Measurements from ENCODE around the gene HOXD9.

HOXD9 gene

DNA sequence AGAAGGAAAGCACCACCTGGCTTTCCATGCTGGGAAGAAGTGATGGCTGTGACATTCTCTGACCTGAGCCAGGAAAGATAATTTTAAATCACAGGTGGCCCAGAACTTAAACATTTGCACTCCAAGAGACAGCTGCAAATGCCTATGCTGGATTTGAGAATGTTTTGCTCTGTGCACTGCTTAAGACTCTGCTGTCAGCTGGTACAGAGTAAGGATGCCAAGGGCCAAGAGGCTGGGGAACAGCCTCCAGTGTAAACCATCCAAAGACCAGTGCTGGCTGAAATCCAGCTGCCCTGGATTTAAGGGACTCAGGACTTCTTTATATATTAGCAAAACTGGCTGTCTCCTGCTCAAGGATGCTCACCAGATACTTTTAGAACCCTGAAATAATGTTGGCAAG is 10.9 kb downstream of the HOXD9 start:
- no peak for DNase-seq
- CTCF ChIA-PET = interaction anchor here (0.6 kb wide), 1 partner anchor 13 kb away, joined by 3 read pairs; no protein-coding TSS in a partner anchor
- Mint-ChIP-seq H3K9me3 (no peaks in the 10 kb centered on the region), H3K36me3 (peaks cover 3% of the 10 kb centered on the region), H3K27me3 (peaks cover 99% of the 10 kb centered on the region), H3K4me1 (peaks cover 30% of the 10 kb centered on the region), H3K27ac (no peak overlapping the region), H3K4me3 (no peak overlapping the region)

DNA sequence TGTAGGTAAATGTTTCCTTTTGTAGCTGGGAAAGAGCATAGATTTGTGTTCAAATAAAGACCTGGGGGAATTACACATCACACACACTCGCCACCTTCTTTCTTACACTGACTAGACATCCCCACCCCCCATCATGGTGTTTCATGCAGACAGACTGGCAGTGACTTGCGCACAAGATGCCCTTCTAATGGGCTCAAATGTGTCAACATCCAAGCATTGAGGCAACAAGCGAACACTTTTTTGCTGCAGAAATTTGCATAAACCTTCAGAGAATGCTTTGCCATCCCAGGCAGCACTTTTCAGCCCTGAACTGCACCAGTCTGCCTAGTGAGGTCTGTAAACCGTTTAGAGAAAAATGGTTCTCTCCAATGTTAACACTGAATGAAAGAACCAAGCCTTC is 11.5 kb downstream of the HOXD9 start:
- no peak overlapping the region for H3K4me3 Mint-ChIP-seq
- peaks cover 2% of the 10 kb centered on the region for H3K36me3 Mint-ChIP-seq

DNA sequence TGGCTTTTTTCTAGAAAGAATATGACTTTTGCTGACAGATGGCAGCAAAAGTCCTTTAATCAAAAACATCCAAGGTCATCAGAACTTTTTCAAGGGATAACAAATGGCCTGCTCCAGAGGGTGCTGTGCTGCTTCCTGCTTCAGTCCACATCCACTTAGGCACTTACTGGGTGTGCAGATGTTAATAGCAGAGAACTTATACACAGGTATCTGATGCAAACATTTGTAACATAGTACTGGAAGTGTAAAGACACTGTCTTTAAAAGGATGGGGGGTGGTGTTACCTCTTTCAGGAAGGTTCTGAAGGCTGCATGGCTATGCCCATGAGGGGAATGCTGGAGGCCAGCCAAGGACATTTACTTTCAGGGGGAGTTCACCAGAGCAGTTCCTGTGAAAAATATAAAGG is 12.5 kb downstream of the HOXD9 start:
- Mint-ChIP-seq H3K4me3 (no peak overlapping the region), H3K9me3 (no peaks in the 10 kb centered on the region), H3K36me3 (peaks cover 3% of the 10 kb centered on the region), H3K4me1 (peaks cover 35% of the 10 kb centered on the region), H3K27me3 (peaks cover 100% of the 10 kb centered on the region), H3K27ac (no peak overlapping the region)
- DNase-seq = no peak
- CTCF ChIA-PET = no interaction called here

More for the DNA sequence above, 11.5 kb downstream of the HOXD9 start:
- Mint-ChIP-seq H3K27ac (no peak overlapping the region), H3K27me3 (peaks cover 99% of the 10 kb centered on the region), H3K4me1 (peaks cover 29% of the 10 kb centered on the region), H3K9me3 (no peaks in the 10 kb centered on the region)
- CTCF ChIA-PET = interaction anchor here (0.6 kb wide), 1 partner anchor 14 kb away, joined by 3 read pairs; no protein-coding TSS in a partner anchor
- DNase-seq = no peak

DNA sequence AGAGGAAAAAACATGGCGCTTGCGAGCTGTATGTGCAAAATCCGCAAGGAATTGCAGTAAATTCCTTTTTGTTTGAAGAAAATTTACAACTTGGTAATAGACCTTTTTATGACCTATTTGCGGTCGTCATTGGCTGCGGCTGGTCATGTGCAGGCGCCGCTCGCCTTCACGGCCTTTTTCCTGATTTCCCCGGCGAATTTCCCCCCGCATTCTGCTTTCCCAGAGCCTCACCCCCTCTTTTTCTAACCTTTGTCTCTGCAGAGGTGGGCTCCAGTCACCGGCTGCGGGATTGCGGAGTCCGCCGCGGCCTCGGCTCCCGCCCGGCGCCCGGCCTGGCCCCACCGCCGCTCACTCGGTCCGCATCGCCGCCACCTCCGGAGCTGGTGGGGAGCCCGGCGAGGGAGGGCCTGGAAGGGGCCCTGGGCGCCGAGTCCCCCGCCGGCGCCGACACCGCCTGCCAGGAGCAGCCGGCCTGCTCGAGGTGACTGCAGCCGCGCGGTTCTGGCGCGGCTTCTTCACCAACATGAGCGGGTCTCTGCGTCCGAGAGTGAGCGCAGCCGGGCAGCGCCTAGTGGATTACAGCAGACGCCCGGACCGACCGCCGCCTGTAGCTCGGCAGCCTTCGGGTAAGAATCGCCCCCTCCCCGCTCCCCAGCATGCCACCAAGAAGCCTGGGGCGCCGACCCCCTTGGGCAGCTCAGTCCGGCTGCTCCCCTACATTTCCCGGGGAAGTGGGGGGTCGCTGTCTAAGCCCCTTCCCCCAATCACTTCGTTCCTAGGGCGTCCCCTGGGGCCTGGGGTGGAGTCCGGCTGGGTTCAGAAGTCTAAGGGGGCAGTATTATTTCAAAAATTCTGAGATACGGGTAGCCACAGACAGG is 14.1 kb downstream of the HOXD9 start:
- Mint-ChIP-seq H3K4me3 (no peak overlapping the region), H3K27me3 (peaks cover 100% of the 10 kb centered on the region), H3K4me1 (peaks cover 26% of the 10 kb centered on the region), H3K27ac (no peak overlapping the region), H3K36me3 (peaks cover 3% of the 10 kb centered on the region), H3K9me3 (no peaks in the 10 kb centered on the region)
- CTCF ChIA-PET = interaction anchor here (0.6 to 1.6 kb wide), 5 partner anchors 10 to 516 kb away, joined by 3 to 4 read pairs (median 4); no protein-coding TSS in a partner anchor
- no peak for DNase-seq

DNA sequence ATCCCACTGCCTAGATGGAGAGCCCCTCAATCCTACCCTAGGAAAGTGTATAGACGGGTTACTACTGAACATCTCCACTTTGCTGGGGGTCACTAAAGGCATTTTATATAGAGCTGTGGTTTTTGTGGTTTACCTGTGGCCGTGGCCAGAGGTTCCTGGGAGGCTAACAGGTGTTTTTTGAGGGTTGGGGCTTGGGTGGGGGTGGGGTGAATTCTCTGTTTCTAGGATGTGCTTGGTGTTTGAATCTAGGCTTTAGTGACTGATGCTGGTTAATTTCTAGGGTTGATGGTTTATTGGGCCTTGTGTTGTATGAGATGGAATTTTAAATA is 14.7 kb downstream of the HOXD9 start:
- H3K27me3 Mint-ChIP-seq = peaks cover 99% of the 10 kb centered on the region
- CTCF ChIA-PET = interaction anchor here (0.6 to 1.6 kb wide), 3 partner anchors 10 to 318 kb away, joined by 3 to 4 read pairs (median 3); no protein-coding TSS in a partner anchor
- H3K9me3 Mint-ChIP-seq = no peaks in the 10 kb centered on the region
- no peak overlapping the region for H3K4me3 Mint-ChIP-seq
- H3K36me3 Mint-ChIP-seq = peaks cover 3% of the 10 kb centered on the region
- no peak for DNase-seq
- H3K4me1 Mint-ChIP-seq = peaks cover 23% of the 10 kb centered on the region
- no peak overlapping the region for H3K27ac Mint-ChIP-seq

DNA sequence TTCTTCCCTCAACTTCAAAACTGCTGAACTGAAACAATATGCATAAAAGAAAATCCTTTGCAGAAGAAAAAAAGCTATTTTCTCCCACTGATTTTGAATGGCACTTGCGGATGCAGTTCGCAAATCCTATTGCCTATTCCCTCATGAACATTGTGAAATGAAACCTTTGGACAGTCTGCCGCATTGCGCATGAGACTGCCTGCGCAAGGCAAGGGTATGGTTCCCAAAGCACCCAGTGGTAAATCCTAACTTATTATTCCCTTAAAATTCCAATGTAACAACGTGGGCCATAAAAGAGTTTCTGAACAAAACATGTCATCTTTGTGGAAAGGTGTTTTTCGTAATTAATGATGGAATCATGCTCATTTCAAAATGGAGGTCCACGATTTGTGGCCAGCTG is 15.4 kb downstream of the HOXD9 start:
- Mint-ChIP-seq H3K4me1 (peaks cover 20% of the 10 kb centered on the region), H3K9me3 (no peaks in the 10 kb centered on the region), H3K27me3 (peaks cover 99% of the 10 kb centered on the region), H3K4me3 (no peak overlapping the region), H3K27ac (peak overlapping the region; percentile 37), H3K36me3 (peaks cover 1% of the 10 kb centered on the region)
- CTCF ChIA-PET = interaction anchor here (1.2 to 8.8 kb wide), 3 partner anchors 24 to 317 kb away, joined by 3 to 140 read pairs (median 4); no protein-coding TSS in a partner anchor
- DNase-seq = no peak

DNA sequence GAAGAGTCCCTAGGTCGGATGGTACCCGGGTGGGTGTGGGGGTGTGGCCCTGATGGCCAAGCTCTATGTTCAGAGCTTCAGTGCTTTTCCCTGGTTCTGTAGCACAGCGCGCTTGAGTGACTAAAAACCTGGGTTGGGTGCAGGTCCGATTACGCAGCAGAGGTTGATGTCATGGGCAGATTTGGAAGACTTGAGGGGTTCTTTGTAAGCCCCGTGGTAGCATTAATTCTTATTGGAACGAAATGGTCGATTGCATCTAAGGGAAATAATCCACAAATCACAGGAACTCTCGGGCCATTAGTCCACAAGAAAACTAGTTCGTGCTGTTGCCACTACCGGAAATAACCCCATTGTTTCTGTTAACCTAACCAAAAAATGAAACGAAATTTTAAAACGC is 16.0 kb downstream of the HOXD9 start:
- Mint-ChIP-seq H3K4me3 (no peak overlapping the region), H3K36me3 (peaks cover 1% of the 10 kb centered on the region), H3K4me1 (peaks cover 20% of the 10 kb centered on the region), H3K9me3 (no peaks in the 10 kb centered on the region), H3K27ac (no peak overlapping the region), H3K27me3 (peaks cover 99% of the 10 kb centered on the region)
- CTCF ChIA-PET = interaction anchor here (0.9 to 8.8 kb wide), 8 partner anchors 11 to 1010 kb away, joined by 3 to 140 read pairs (median 18); no protein-coding TSS in a partner anchor
- DNase-seq = no peak

DNA sequence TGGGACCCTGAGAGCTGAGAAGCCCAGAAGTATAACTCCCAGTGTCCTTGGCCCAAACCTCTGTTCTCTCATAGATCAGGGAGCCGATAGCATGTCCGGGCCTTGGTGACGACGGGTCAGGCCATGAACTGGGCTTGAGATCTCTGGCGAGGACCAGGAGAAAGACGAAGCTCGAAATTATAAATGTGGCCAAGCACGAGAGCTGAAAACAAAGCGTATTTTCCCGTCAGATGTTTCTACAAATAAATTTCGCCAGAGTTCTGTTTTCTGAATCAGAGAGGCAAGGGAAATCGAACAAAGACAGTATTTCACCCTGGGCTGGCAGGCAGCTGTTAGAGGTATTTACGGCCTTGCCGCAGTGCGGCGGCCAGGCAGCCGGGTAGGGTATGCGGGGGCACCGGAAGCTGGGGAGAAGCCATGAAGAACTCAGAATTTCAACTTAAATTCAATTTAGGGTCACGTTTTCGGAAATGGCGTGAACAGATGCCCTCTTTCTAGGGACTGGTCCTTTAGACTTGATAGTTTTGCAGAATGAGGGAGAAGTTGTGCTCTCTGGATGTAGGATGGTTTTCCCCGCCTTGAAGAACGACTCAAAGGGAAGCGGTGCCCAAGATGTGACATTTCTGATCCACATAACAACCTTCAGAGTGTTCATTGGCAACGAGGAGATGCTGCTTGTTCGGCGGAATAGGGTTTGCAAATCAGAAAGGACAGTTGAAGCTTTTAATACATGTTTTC is 16.6 kb downstream of the HOXD9 start:
- DNase-seq = no peak
- H3K36me3 Mint-ChIP-seq = peaks cover 1% of the 10 kb centered on the region
- H3K4me3 Mint-ChIP-seq = no peak overlapping the region
- H3K4me1 Mint-ChIP-seq = peaks cover 20% of the 10 kb centered on the region
- peak overlapping the region; percentile 19 for H3K27ac Mint-ChIP-seq
- CTCF ChIA-PET = interaction anchor here (0.8 to 8.8 kb wide), 19 partner anchors 11 to 1009 kb away, joined by 3 to 140 read pairs (median 7); partner anchors contain the start of gene HOXD1
- H3K9me3 Mint-ChIP-seq = no peaks in the 10 kb centered on the region
- H3K27me3 Mint-ChIP-seq = peaks cover 99% of the 10 kb centered on the region

DNA sequence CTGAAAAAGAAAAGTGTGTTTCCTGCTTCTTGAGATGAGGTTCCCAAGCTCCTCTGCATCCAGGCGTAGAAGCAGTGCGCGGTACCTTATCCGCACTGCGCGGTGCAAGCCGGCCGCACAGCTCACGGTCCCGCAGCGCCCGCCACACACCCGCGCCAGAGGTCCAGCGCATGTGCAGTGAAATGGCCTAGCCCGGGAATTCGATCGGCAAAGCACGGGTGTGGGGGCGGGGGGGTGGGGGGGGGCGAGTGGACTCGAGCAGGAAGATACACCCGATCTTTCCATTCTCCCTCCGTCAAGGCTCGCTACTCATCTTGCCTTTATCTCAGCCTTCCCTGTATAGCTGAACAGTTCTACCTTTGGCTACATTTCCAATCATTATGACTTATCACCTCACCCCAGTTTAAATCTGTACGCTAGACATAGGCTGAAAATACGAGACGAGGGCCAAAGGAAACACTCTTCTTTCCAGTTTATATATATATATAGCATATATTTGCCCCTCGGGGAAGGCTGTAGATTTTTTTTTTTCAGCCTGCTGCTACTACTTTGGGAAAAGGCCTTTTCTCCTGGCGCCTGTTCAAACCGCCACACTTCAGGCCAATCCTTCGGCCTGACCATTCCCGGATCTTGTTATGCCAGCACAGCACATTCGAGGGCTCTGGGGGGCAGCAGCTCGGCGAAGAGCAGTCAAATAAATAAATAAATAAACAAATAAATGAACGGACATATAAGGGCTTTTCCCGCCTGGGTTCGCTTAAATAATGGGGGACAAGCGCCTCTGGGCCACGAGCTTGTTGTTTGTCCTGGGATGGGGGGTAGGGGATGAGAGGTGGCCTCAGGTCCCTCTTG is 17.4 kb downstream of the HOXD9 start:
- CTCF ChIA-PET = interaction anchor here (0.6 to 8.8 kb wide), 32 partner anchors 9 to 1011 kb away, joined by 3 to 140 read pairs (median 4); partner anchors contain the start of gene HOXD1
- no peak for DNase-seq
- Mint-ChIP-seq H3K4me3 (no peak overlapping the region), H3K36me3 (peaks cover 1% of the 10 kb centered on the region), H3K27me3 (peaks cover 99% of the 10 kb centered on the region), H3K4me1 (peaks cover 20% of the 10 kb centered on the region), H3K27ac (no peak overlapping the region), H3K9me3 (no peaks in the 10 kb centered on the region)

DNA sequence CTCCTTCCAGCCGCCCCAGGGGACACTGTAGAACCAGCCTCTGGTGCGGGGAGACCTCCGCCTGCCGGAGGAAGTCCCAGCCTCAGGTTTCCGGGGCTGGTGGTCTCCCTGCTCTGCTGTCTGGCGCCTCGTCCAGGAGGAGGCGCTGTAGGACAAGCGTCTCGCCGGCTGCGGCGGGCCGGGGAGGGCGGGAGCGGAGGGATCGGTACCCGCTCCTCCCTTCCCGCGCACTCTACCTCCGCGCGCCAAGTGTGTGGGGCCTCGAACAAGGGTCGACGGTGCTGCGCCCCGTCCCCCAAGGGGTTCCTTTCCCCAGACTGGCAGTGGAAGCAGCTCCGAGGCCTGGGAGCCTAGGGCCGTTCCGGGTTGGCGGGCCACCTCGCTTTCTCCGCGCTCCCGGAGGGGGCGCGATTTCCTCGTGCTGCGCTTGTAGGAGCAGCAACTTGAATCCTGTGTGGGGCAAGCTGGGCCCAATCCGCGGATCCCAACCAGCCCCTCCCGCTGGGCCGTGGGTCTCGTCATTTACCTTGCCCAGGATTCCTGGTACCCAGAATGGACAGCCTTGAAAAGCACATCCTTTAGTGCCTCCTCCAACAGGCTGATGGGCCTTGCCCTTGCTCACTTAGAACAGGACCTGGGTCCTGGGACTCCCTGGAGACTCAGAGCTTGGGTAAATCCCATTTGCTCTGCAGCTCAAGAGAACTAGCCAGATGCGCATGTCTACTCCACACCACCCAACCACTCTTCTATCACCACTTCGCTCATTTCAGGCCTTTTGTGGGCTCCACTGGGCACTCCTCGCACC is 18.2 kb downstream of the HOXD9 start:
- Mint-ChIP-seq H3K27me3 (peaks cover 99% of the 10 kb centered on the region), H3K36me3 (peaks cover 1% of the 10 kb centered on the region), H3K9me3 (no peaks in the 10 kb centered on the region), H3K27ac (no peak overlapping the region), H3K4me3 (peak overlapping the region; percentile 14), H3K4me1 (peaks cover 16% of the 10 kb centered on the region)
- CTCF ChIA-PET = interaction anchor here (0.6 to 8.8 kb wide), 37 partner anchors 10 to 1023 kb away, joined by 3 to 140 read pairs (median 4); partner anchors contain the start of genes HOXD1 and HOXD9
- peak; percentile 78 for DNase-seq

DNA sequence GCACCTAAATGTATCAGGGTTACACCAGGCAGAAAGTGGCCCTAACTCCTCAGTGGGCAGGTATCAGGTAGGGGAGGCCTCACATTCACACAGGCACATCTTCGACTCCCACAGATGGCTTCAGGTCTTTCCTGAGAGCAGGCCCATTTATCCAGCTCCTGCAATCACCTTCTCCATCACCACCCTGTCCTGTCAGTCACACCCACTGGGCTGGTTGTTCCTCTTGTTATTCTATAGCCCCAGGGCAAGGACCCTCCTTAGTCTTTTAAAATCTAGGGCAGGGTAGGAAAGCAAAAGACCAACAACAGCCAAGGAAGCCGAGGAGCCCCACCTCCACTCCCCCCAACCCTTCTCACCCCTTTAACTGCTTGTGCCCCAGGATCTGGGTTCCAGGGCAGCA is 19.8 kb downstream of the HOXD9 start:
- Mint-ChIP-seq H3K4me3 (no peak overlapping the region), H3K27me3 (peaks cover 99% of the 10 kb centered on the region), H3K4me1 (peaks cover 12% of the 10 kb centered on the region), H3K36me3 (peaks cover 1% of the 10 kb centered on the region), H3K27ac (no peak overlapping the region), H3K9me3 (no peaks in the 10 kb centered on the region)
- CTCF ChIA-PET = interaction anchor here (0.8 to 8.8 kb wide), 4 partner anchors 34 to 510 kb away, joined by 3 to 140 read pairs (median 20); no protein-coding TSS in a partner anchor
- no peak for DNase-seq

DNA sequence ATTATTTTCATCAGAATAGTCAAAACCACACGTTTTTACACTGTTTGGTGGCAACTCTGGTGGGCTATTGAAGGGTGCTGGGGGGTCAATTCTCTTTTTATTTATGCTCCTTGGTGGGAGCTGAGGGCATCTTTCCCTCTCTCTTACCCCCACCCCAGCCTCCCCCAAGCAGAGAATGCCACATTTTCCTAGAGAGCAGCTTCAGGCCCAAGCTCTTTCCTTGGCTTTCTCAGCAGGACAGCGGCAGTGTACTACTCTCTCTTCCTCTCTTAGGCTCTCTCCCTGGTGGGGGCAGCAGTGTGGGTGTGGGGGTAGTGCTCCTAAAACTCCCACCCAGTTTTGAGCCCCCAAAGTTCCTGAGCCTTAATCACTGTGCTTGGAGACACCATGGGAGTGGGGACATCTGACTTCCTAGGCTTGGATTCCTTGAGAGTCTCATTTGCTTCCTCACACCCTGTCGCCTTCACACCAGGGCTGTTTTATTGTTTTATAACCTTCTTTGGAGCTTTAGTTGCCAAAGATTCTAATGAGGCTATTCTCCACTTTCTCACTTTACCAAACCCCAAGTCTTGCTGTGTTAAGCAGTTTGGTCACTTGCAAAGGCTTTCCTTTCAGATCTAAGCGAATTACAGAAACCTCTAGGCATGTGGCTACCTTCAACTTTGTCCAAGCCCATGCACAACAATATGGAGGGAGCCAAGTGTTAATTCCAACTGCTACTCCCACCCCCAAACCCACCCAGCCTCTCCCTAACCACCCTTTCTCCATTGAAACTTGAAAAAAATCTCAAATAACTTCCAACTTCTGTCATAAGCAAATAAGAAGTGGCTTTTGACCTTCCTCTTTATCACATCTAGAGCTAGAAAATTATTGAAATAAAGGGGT is 22.8 kb downstream of the HOXD9 start:
- no peak overlapping the region for H3K4me3 Mint-ChIP-seq
- no peak overlapping the region for H3K27ac Mint-ChIP-seq
- no peak for DNase-seq
- H3K27me3 Mint-ChIP-seq = peaks cover 99% of the 10 kb centered on the region
- CTCF ChIA-PET = interaction anchor here (1.9 to 8.8 kb wide), 2 partner anchors 18 to 308 kb away, joined by 6 to 140 read pairs; no protein-coding TSS in a partner anchor
- no peaks in the 10 kb centered on the region for H3K9me3 Mint-ChIP-seq
- H3K4me1 Mint-ChIP-seq = no peaks in the 10 kb centered on the region
- H3K36me3 Mint-ChIP-seq = no peaks in the 10 kb centered on the region

Measured in activated naive CD4-positive, alpha-beta T cell treated with anti-CD3 and anti-CD28 coated beads, Interleukin-2, amount 10 ng/mL, durations not matched to agents 7 days and 5 days (primary cell).